ENCODE results near the gene TMEM132C. TPM values are rescaled to one million over a fixed set of nuclear protein-coding genes. Genes with fewer than 3 reads are reported as not detected.

The TMEM132C gene
- total and polyA plus RNA-seq, 2 of the 8 experiments (the other 6 are each of a cell fraction or from before 2014, with no cell fraction given) = 0.23 to 0.76 TPM

- no peak for TF ChIP-seq ATF2 (IDR thresholded peaks at IDR 0.05; ENCODE audit: low read length)
- TF ChIP-seq EZH2 (IDR thresholded peaks at IDR 0.05; ENCODE audit: low read depth, low read length, severe bottlenecking) = no peak
- no peak for TF ChIP-seq JUND (IDR thresholded peaks at IDR 0.05; ENCODE audit: low read length)
Measured at GRCh38 chr12:128570191-128571065, 303.5 kb downstream of the TMEM132C start (continued).
